ENCODE measurements around the gene KCNB1. TPM values are rescaled to one million over a fixed set of nuclear protein-coding genes. Genes with fewer than 3 reads are reported as not detected.

Gene KCNB1
- total RNA-seq, 4 donors from 2014 or later: 1.9 to 5.6 (median 2.3) TPM

GRCh38 chr20:49448917-49449316 is 33.6 kb downstream of the KCNB1 start:
- in situ Hi-C loops (cut with MboI; ENCODE audit: low pct_ligation_motif_present in 1 of 4, low pct_unique_long_range_greater_than_20kb in 1 of 4, low sequenced_read_pairs in 3 of 4) (no loop called here), intact Hi-C loops (cut with DNase I; ENCODE audit: low total_unique reads) (loop anchor here (10.0 kb wide), 1 partner anchor 54 kb away; no protein-coding TSS in a partner anchor)
- Histone ChIP-seq H3K4me1 (peaks cover 6 to 34% (median 19%) of the 10 kb centered on the region in 4 donors), H3K9me3 (no peaks in the 10 kb centered on the region), H3K4me3 (no peak overlapping the region), H3K27ac (peak overlapping the region in 3 of 4 donors; percentile 76 to 87 (median 76)), H3K36me3 (no peaks in the 10 kb centered on the region), H3K27me3 (peaks cover 2% of the 10 kb centered on the region)
- 60% methylated on average over 1 to 6 of the region's 6 CpGs for WGBS, 2 donors (ENCODE audit: low coverage in 1 of 2)
- no peak for TF ChIP-seq POLR2AphosphoS5 (IDR thresholded peaks at IDR 0.05)
- no peak for TF ChIP-seq CTCF (IDR thresholded peaks at IDR 0.05)
- TF ChIP-seq EP300 (IDR thresholded peaks at IDR 0.05; ENCODE audit: low read depth): no peak
- TF ChIP-seq POLR2A (IDR thresholded peaks at IDR 0.05): no peak
- DNase-seq: no peak

GRCh38 chr20:49447946-49448809 is 34.3 kb downstream of the KCNB1 start:
- Histone ChIP-seq H3K36me3 (no peaks in the 10 kb centered on the region), H3K27me3 (peaks cover 2% of the 10 kb centered on the region), H3K27ac (peak overlapping the region; percentile 66 to 87 (median 76)), H3K4me1 (peaks cover 6 to 34% (median 19%) of the 10 kb centered on the region in 4 donors), H3K9me3 (no peaks in the 10 kb centered on the region), H3K4me3 (no peak overlapping the region)
- intact Hi-C loops (cut with DNase I; ENCODE audit: low total_unique reads): loop anchor here (10.0 kb wide), 1 partner anchor 53 kb away; no protein-coding TSS in a partner anchor
- in situ Hi-C loops (cut with MboI; ENCODE audit: low pct_ligation_motif_present in 1 of 4, low pct_unique_long_range_greater_than_20kb in 1 of 4, low sequenced_read_pairs in 3 of 4): no loop called here
- 48% methylated on average over 5 of the region's 5 CpGs; no CpG with 5 or more reads in 1 of the 2 donors for WGBS, 2 donors (ENCODE audit: low coverage in 1 of 2)
- TF ChIP-seq EP300 (IDR thresholded peaks at IDR 0.05; ENCODE audit: low read depth) (no peak), CTCF (IDR thresholded peaks at IDR 0.05) (no peak), POLR2A (IDR thresholded peaks at IDR 0.05) (no peak), POLR2AphosphoS5 (IDR thresholded peaks at IDR 0.05) (no peak)
- DNase-seq: no peak

- H3K27ac ChIP-seq: peak overlapping the region; percentile 66 to 87 (median 76)
- peaks cover 6 to 34% (median 19%) of the 10 kb centered on the region in 4 donors for H3K4me1 ChIP-seq
- DNase-seq: no peak
- H3K9me3 ChIP-seq: no peaks in the 10 kb centered on the region
- peaks cover 2% of the 10 kb centered on the region for H3K27me3 ChIP-seq
- in situ Hi-C loops (cut with MboI; ENCODE audit: low pct_ligation_motif_present in 1 of 4, low pct_unique_long_range_greater_than_20kb in 1 of 4, low sequenced_read_pairs in 3 of 4): no loop called here
- no peaks in the 10 kb centered on the region for H3K36me3 ChIP-seq
- TF ChIP-seq POLR2A (IDR thresholded peaks at IDR 0.05) (no peak), EP300 (IDR thresholded peaks at IDR 0.05; ENCODE audit: low read depth) (no peak), CTCF (IDR thresholded peaks at IDR 0.05) (no peak), POLR2AphosphoS5 (IDR thresholded peaks at IDR 0.05) (no peak)
- no peak overlapping the region for H3K4me3 ChIP-seq
- intact Hi-C loops (cut with DNase I; ENCODE audit: low total_unique reads): loop anchor here (10.0 kb wide), 1 partner anchor 53 kb away; no protein-coding TSS in a partner anchor
- WGBS, 2 donors (ENCODE audit: low coverage in 1 of 2): 68% methylated on average over 6 of the region's 6 CpGs; no CpG with 5 or more reads in 1 of the 2 donors
Measured at GRCh38 chr20:49447364-49447763, 35.1 kb downstream of the KCNB1 start.

GRCh38 chr20:49446808-49447207 is 35.7 kb downstream of the KCNB1 start:
- intact Hi-C loops (cut with DNase I; ENCODE audit: low total_unique reads): loop anchor here (10.0 kb wide), 1 partner anchor 52 kb away; no protein-coding TSS in a partner anchor
- Histone ChIP-seq H3K27ac (peak overlapping the region; percentile 66 to 87 (median 76)), H3K27me3 (peaks cover 2% of the 10 kb centered on the region), H3K9me3 (no peaks in the 10 kb centered on the region), H3K4me1 (peaks cover 6 to 34% (median 19%) of the 10 kb centered on the region in 4 donors), H3K36me3 (no peaks in the 10 kb centered on the region), H3K4me3 (no peak overlapping the region)
- in situ Hi-C loops (cut with MboI; ENCODE audit: low pct_ligation_motif_present in 1 of 4, low pct_unique_long_range_greater_than_20kb in 1 of 4, low sequenced_read_pairs in 3 of 4): no loop called here
- 55% methylated on average over 5 of the region's 5 CpGs; no CpG with 5 or more reads in 1 of the 2 donors for WGBS, 2 donors (ENCODE audit: low coverage in 1 of 2)
- TF ChIP-seq POLR2A (IDR thresholded peaks at IDR 0.05): no peak
- peak in 1 of 3 donors; percentile 30 for TF ChIP-seq POLR2AphosphoS5 (IDR thresholded peaks at IDR 0.05)
- no peak for TF ChIP-seq CTCF (IDR thresholded peaks at IDR 0.05)
- no peak for TF ChIP-seq EP300 (IDR thresholded peaks at IDR 0.05; ENCODE audit: low read depth)
- DNase-seq: peak; percentile 69

Data from transverse colon (tissue), 4 donors.